Type B pancreatic cell (in vitro differentiated cells): ENCODE results near the gene C1S. TPM values are rescaled to one million over a fixed set of nuclear protein-coding genes. Genes with fewer than 3 reads are reported as not detected.
A peak's percentile ranks its signal among the peaks of the same experiment; 100 is the strongest.

Experiments used
- DNase-seq: peaks from one replicate; pipeline ENCODE4 v3.0.0; 2021; ENCODE audit warnings: mixed read lengths; ENCODE audit not compliant: unreplicated experiment; ENCODE audit errors: extremely low spot score
- H3K27ac Mint-ChIP-seq: 2 replicates; pipeline ENCODE4 v1.8.0; 2021; ENCODE audit warnings: mild to moderate bottlenecking, mixed read lengths
- H3K27me3 Mint-ChIP-seq: 2 replicates; pipeline ENCODE4 v1.8.0; 2021; ENCODE audit warnings: mixed read lengths
- H3K36me3 Mint-ChIP-seq: 2 replicates; pipeline ENCODE4 v1.8.0; 2021; ENCODE audit warnings: mixed read lengths
- H3K4me1 Mint-ChIP-seq: one replicate; pipeline ENCODE4 v1.8.0; 2021; ENCODE audit warnings: mixed read lengths; ENCODE audit not compliant: unreplicated experiment
- H3K4me3 Mint-ChIP-seq: 2 replicates; pipeline ENCODE4 v1.8.0; 2021; ENCODE audit warnings: mild to moderate bottlenecking, mixed read lengths
- H3K9me3 Mint-ChIP-seq: 2 replicates; pipeline ENCODE4 v1.8.0; 2021; ENCODE audit warnings: mixed read lengths
- CTCF ChIP-seq: fragments of 200-600 bp; sonication (generic); conservative IDR thresholded peaks from 2 replicates; pipeline ENCODE4 v1.5.0; 2021; ENCODE audit warnings: antibody characterized with exemption, mild to moderate bottlenecking
- total RNA-seq: library from RNA; stranded (reverse); gene quantifications from 2 replicates; pipeline ENCODE4 v1.2.1, GENCODE V29; 2021; ENCODE audit warnings: low replicate concordance

C1S gene
- total RNA-seq, 1 donor from 2014 or later = 3.1 TPM

GRCh38 chr12:7091171-7091570 lies 30.7 kb downstream of the C1S start:
- Mint-ChIP-seq H3K9me3 (no peaks in the 10 kb centered on the region), H3K27ac (no peak overlapping the region), H3K4me1 (peaks cover 10% of the 10 kb centered on the region), H3K4me3 (no peak overlapping the region), H3K27me3 (peaks cover 27% of the 10 kb centered on the region), H3K36me3 (no peaks in the 10 kb centered on the region)
- no peak for DNase-seq
- TF ChIP-seq CTCF = no peak

- peaks cover 10% of the 10 kb centered on the region for H3K4me1 Mint-ChIP-seq
- H3K27me3 Mint-ChIP-seq = peaks cover 27% of the 10 kb centered on the region
- DNase-seq = no peak
- no peaks in the 10 kb centered on the region for H3K9me3 Mint-ChIP-seq
- H3K4me3 Mint-ChIP-seq = peak overlapping the region; percentile 83
- no peak for TF ChIP-seq CTCF
- H3K36me3 Mint-ChIP-seq = no peaks in the 10 kb centered on the region
- peak overlapping the region; percentile 80 for H3K27ac Mint-ChIP-seq
These were observed 31.2 kb downstream of the C1S start for GRCh38 chr12:7091660-7092228.

- peak; percentile 96 for TF ChIP-seq CTCF
These were observed 31.9 kb downstream of the C1S start, which contains the start of gene C1R for GRCh38 chr12:7092229-7092985. Gene C1R, minus strand, starts transcription at chr12:7092445. Its CDS starts 57 bp downstream, at chr12:7092388.

GRCh38 chr12:7092986-7093460 lies 32.5 kb downstream of the C1S start:
- no peak for TF ChIP-seq CTCF
- Mint-ChIP-seq H3K36me3 (no peaks in the 10 kb centered on the region), H3K9me3 (no peaks in the 10 kb centered on the region), H3K4me3 (no peak overlapping the region), H3K4me1 (peaks cover 10% of the 10 kb centered on the region), H3K27ac (no peak overlapping the region), H3K27me3 (peaks cover 18% of the 10 kb centered on the region)
- DNase-seq = no peak

More at GRCh38 chr12:7092229-7092985, 31.9 kb downstream of the C1S start, which contains the start of gene C1R:
- H3K27me3 Mint-ChIP-seq = peaks cover 23% of the 10 kb centered on the region
- H3K4me1 Mint-ChIP-seq = peaks cover 10% of the 10 kb centered on the region
- no peaks in the 10 kb centered on the region for H3K9me3 Mint-ChIP-seq
- H3K27ac Mint-ChIP-seq = peak within 1 kb of the TSS; percentile 80
- no peak for DNase-seq
- peak within 1 kb of the TSS; percentile 83 for H3K4me3 Mint-ChIP-seq
- no peaks in the 10 kb centered on the region for H3K36me3 Mint-ChIP-seq

- Mint-ChIP-seq H3K4me3 (no peak overlapping the region), H3K4me1 (peaks cover 10% of the 10 kb centered on the region), H3K27ac (no peak overlapping the region), H3K27me3 (peaks cover 18% of the 10 kb centered on the region), H3K9me3 (no peaks in the 10 kb centered on the region), H3K36me3 (peaks cover 4% of the 10 kb centered on the region)
- no peak for TF ChIP-seq CTCF
- DNase-seq = no peak
These were observed 33.0 kb downstream of the C1S start for GRCh38 chr12:7093486-7093885.
